ENCODE results near the gene MACROD2. TPM values are rescaled to one million over a fixed set of nuclear protein-coding genes. Genes with fewer than 3 reads are reported as not detected.

MACROD2 gene
- total and polyA plus RNA-seq, 7 donors: 0.20 to 4.8 (median 0.87) TPM

DNA sequence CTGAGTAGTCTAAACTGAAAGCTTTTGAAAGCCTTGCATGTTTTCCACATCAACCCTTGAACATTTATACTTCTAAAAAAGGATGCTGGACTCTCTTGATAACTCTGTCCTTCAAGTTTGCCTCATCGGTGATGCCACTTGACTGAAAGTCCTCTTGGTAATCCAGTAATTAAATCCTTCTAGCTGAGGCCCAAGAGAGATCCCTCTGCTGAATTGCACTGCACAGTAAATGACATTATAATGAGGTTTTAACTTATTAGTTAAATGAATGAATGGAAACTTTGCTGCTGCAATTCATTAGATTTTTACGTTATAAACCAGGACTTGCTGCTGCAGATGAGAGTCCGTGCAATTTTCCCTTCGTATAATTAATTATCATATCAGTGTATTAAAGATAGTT lies 706.0 kb downstream of the MACROD2 start:
- H3K36me3 ChIP-seq (ENCODE audit: insufficient read depth in 1 of 2, low read depth in 1 of 2): no peaks in the 10 kb centered on the region
- H3K4me1 ChIP-seq: no peaks in the 10 kb centered on the region
- H3K27ac ChIP-seq: no peak overlapping the region
- TF ChIP-seq, protein P1, sequence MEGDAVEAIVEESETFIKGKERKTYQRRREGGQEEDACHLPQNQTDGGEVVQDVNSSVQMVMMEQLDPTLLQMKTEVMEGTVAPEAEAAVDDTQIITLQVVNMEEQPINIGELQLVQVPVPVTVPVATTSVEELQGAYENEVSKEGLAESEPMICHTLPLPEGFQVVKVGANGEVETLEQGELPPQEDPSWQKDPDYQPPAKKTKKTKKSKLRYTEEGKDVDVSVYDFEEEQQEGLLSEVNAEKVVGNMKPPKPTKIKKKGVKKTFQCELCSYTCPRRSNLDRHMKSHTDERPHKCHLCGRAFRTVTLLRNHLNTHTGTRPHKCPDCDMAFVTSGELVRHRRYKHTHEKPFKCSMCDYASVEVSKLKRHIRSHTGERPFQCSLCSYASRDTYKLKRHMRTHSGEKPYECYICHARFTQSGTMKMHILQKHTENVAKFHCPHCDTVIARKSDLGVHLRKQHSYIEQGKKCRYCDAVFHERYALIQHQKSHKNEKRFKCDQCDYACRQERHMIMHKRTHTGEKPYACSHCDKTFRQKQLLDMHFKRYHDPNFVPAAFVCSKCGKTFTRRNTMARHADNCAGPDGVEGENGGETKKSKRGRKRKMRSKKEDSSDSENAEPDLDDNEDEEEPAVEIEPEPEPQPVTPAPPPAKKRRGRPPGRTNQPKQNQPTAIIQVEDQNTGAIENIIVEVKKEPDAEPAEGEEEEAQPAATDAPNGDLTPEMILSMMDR (IDR thresholded peaks at IDR 0.05): no peak
- no peaks in the 10 kb centered on the region for H3K27me3 ChIP-seq (ENCODE audit: insufficient read depth in 3 of 3, low read length in 2 of 3)
- no peak overlapping the region for H3K4me3 ChIP-seq
- ATAC-seq (no peak), DNase-seq (no peak)
- WGBS, 3 donors: 66 to 88% (median 81%) methylated on average over 4 of the region's 4 CpGs
- intact Hi-C loops (cut with DNase I): loop anchor here in 1 of 2 donors (10.0 kb wide), 1 partner anchor 357 kb away; no protein-coding TSS in a partner anchor
- no peaks in the 10 kb centered on the region for H3K9me3 ChIP-seq

DNA sequence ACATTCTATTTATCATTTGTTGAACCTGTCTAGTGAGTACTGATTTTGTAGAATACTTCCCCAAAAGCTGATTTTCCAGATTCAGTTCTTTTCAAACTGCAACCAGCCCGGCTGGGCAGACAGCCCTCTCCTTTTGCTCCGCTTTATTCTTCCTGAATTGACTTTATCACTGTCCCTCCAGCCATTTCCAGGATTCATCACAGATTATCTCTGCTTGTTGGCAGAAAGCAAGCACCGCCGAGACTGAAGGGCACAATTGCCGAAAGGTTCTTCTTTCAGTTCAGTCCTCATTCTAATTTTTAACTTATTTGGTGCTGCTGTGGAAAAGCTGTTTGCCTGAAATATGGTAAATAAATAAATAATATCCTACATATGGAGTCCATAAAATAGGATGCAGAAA lies 711.2 kb downstream of the MACROD2 start:
- no peaks in the 10 kb centered on the region for H3K36me3 ChIP-seq (ENCODE audit: insufficient read depth in 1 of 2, low read depth in 1 of 2)
- no peaks in the 10 kb centered on the region for H3K27me3 ChIP-seq (ENCODE audit: insufficient read depth in 3 of 3, low read length in 2 of 3)
- intact Hi-C loops (cut with DNase I): loop anchor here in 1 of 2 donors (10.0 kb wide), 1 partner anchor 362 kb away; no protein-coding TSS in a partner anchor
- TF ChIP-seq, protein P1 (IDR thresholded peaks at IDR 0.05): no peak
- ATAC-seq (no peak), DNase-seq (no peak)
- no peak overlapping the region for H3K27ac ChIP-seq
- no peak overlapping the region for H3K4me3 ChIP-seq
- WGBS, 3 donors: 52 to 88% (median 58%) methylated on average over 5 of the region's 5 CpGs
- no peaks in the 10 kb centered on the region for H3K4me1 ChIP-seq
- H3K9me3 ChIP-seq: no peaks in the 10 kb centered on the region

DNA sequence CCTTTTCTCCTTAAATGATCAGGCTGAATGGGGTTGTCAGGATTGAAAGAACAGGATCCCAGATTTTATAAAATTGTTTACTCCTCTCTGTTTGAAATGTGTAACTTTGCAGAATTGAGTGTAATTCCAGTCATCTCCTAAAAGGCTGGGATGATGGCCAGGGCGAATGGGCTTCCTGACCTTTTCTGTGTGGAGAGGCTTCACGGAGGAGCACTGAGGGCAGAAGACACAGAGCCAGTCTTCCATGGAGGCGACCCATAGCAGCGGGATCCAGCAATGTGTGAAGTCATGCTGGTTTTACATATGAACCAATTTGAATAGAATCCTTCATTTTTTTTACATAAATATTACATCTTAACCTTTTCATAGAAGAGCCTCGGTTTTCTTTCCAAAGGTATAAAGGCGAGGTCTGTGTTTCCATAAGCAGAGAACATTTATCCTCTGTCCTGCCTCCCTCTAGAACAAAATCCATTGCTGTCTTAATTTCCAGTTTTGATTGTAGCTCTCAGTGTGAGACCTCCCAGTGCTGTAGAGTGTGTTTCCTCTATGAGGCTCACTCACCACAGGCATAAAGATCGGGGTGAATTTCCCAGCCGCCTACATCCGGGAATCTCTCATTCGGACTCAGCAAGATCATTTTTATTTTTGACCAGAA lies 711.8 kb downstream of the MACROD2 start:
- Histone ChIP-seq H3K4me3 (no peak overlapping the region), H3K9me3 (no peaks in the 10 kb centered on the region), H3K27ac (no peak overlapping the region), H3K27me3 (ENCODE audit: insufficient read depth in 3 of 3, low read length in 2 of 3) (no peaks in the 10 kb centered on the region), H3K4me1 (no peaks in the 10 kb centered on the region), H3K36me3 (ENCODE audit: insufficient read depth in 1 of 2, low read depth in 1 of 2) (no peaks in the 10 kb centered on the region)
- TF ChIP-seq, protein P1 (IDR thresholded peaks at IDR 0.05): no peak
- WGBS, 3 donors: 85 to 89% (median 85%) methylated on average over 10 of the region's 10 CpGs
- no peak for ATAC-seq
- no peak for DNase-seq
- intact Hi-C loops (cut with DNase I): loop anchor here in 1 of 2 donors (10.0 kb wide), 1 partner anchor 362 kb away; no protein-coding TSS in a partner anchor

DNA sequence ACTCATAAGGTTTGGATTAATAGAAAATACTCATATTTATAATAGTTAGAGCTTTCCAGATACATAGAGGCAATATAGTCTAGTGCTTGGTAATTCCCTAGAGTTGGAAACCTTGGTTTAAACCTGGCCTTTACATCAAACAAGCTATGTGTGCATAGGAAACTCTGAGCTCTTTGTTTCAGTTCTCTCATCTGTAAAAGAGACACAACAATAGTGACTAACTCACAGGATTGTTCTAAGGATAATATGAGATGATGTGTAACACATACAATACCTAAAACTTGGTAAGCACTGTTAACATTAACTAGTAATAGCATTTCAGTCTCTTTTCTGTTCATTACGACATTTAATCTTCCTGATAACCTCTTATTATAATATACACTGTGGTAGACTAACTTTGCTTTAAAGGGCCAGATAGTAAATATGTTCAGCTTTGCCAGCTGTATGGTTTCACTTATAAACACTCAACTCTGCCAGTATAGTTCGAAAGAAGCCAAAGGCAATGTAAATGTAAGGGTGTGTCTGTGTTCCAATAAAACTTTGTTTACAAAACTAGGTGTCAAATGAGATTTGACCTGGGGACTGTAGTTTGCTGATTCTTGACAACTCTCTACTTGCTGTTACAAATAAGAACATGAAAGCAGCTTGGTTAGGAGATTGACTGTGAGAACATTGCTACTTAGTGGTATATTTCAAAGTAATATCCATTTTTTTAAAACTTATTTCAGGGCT lies 712.7 kb downstream of the MACROD2 start:
- 80 to 95% (median 83%) methylated on average over 2 of the region's 2 CpGs for WGBS, 3 donors
- H3K9me3 ChIP-seq: no peaks in the 10 kb centered on the region
- DNase-seq (no peak), ATAC-seq (no peak)
- H3K4me1 ChIP-seq: peaks cover 6% of the 10 kb centered on the region
- no peak overlapping the region for H3K4me3 ChIP-seq
- H3K27ac ChIP-seq: no peak overlapping the region
- intact Hi-C loops (cut with DNase I): loop anchor here in 1 of 2 donors (10.0 kb wide), 1 partner anchor 363 kb away; no protein-coding TSS in a partner anchor
- H3K27me3 ChIP-seq (ENCODE audit: insufficient read depth in 3 of 3, low read length in 2 of 3): no peaks in the 10 kb centered on the region
- TF ChIP-seq, protein P1 (IDR thresholded peaks at IDR 0.05): no peak
- H3K36me3 ChIP-seq (ENCODE audit: insufficient read depth in 1 of 2, low read depth in 1 of 2): no peaks in the 10 kb centered on the region

All from psoas muscle (tissue), 8 donors.